ENCODE measurements around the gene TNFRSF14.

GRCh38 chr1:2523191-2523890 is 32.8 kb upstream of the TNFRSF14 start:
- no peak for TF ChIP-seq EZH2 (IDR thresholded peaks at IDR 0.05; ENCODE audit: insufficient read depth, poor library complexity, severe bottlenecking)
- TF ChIP-seq EZH2phosphoT487 (IDR thresholded peaks at IDR 0.05; ENCODE audit: insufficient read depth, low read depth), result no peak
